OCI-LY1 (cell line): ENCODE results near the gene BLCAP.

Experiments used
- H2AFZ ChIP-seq: fragments of 200-600 bp; sonication (generic), shearing (Covaris generic); 2 replicates; pipeline ENCODE4 v1.6.0; 2014; ENCODE audit warnings: antibody characterized with exemption, mild to moderate bottlenecking, low read length
- H3F3A ChIP-seq: fragments of 200-600 bp; sonication (generic), shearing (Covaris generic); 2 replicates; pipeline ENCODE4 v1.6.0; 2014; ENCODE audit warnings: mild to moderate bottlenecking, antibody characterized with exemption, low read length, moderate library complexity; ENCODE audit not compliant: insufficient read depth
- H3K27ac ChIP-seq: fragments of 200-600 bp; sonication (generic); 2 replicates; pipeline ENCODE4 v1.5.1; 2014; ENCODE audit warnings: low read length, mixed run types, mild to moderate bottlenecking, low read depth; ENCODE audit not compliant: poor library complexity, severe bottlenecking
- H3K27me3 ChIP-seq: fragments of 200-600 bp; sonication (generic); 2 replicates; pipeline ENCODE4 v1.6.0; 2014; ENCODE audit warnings: antibody characterized with exemption, mild to moderate bottlenecking, low read length, moderate library complexity; ENCODE audit not compliant: insufficient read depth
- H3K36me3 ChIP-seq: fragments of 200-600 bp; sonication (generic); 2 replicates; pipeline ENCODE4 v1.6.1; 2014; ENCODE audit warnings: mild to moderate bottlenecking, antibody characterized with exemption, low read length, moderate library complexity, mixed read lengths; ENCODE audit not compliant: insufficient read depth
- H3K4me1 ChIP-seq: fragments of 200-600 bp; sonication (generic); 2 replicates; pipeline ENCODE4 v1.5.1; 2014; ENCODE audit warnings: mild to moderate bottlenecking, low read length, moderate library complexity; ENCODE audit not compliant: insufficient read depth, severe bottlenecking
- H3K4me2 ChIP-seq: fragments of 200-600 bp; sonication (generic), shearing (Covaris generic); 2 replicates; pipeline ENCODE4 v1.6.1; 2014; ENCODE audit warnings: low read length
- H3K4me3 ChIP-seq: fragments of 200-600 bp; sonication (generic); 2 replicates; pipeline ENCODE4 v1.5.1; 2014; ENCODE audit warnings: low read length, low read depth, mild to moderate bottlenecking, mixed read lengths; ENCODE audit not compliant: poor library complexity, severe bottlenecking
- H3K79me2 ChIP-seq: fragments of 200-600 bp; shearing (Covaris generic); 2 replicates; pipeline ENCODE4 v1.6.1; 2016; ENCODE audit warnings: mixed run types, low read length, mixed read lengths; ENCODE audit not compliant: insufficient read depth
- H3K9ac ChIP-seq: fragments of 200-600 bp; sonication (generic), shearing (Covaris generic); 2 replicates; pipeline ENCODE4 v1.6.1; 2014; ENCODE audit warnings: mild to moderate bottlenecking, low read length, mixed read lengths
- H3K9me2 ChIP-seq: fragments of 200-600 bp; sonication (generic), shearing (Covaris generic); 2 replicates; pipeline ENCODE4 v1.6.1; 2014; ENCODE audit warnings: low read depth, mild to moderate bottlenecking, low read length, mixed read lengths
- H3K9me3 ChIP-seq: fragments of 200-600 bp; shearing (Covaris generic); 2 replicates; pipeline ENCODE4 v1.6.1; 2014; ENCODE audit warnings: low read length, mixed read lengths
- H4K20me1 ChIP-seq: fragments of 200-600 bp; sonication (generic), shearing (Covaris generic); 2 replicates; pipeline ENCODE4 v1.6.0; 2016; ENCODE audit warnings: mild to moderate bottlenecking, low read length; ENCODE audit not compliant: insufficient read depth
- CTCF ChIP-seq: fragments of 200-600 bp; sonication (generic), shearing (Covaris generic); IDR thresholded peaks from 2 replicates; pipeline ENCODE4 v1.5.1; 2017; ENCODE audit warnings: mild to moderate bottlenecking, antibody characterized with exemption, low read length, moderate library complexity, mixed read lengths
- EZH2 ChIP-seq: fragments of 200-600 bp; sonication (generic), shearing (Covaris generic); IDR thresholded peaks from 2 replicates; pipeline ENCODE4 v1.8.0; 2017; ENCODE audit warnings: borderline replicate concordance, mixed run types, mild to moderate bottlenecking, antibody characterized with exemption, low read length, moderate library complexity, mixed read lengths

BLCAP gene

GRCh38 chr20:37545516-37545915 lies 17.8 kb upstream of the BLCAP start:
- H3K4me3 ChIP-seq: no peak overlapping the region
- H2AFZ ChIP-seq: no peak overlapping the region
- H3K36me3 ChIP-seq: no peaks in the 10 kb centered on the region
- H3K79me2 ChIP-seq: no peaks in the 10 kb centered on the region
- no peak overlapping the region for H3K4me2 ChIP-seq
- no peaks in the 10 kb centered on the region for H3K4me1 ChIP-seq
- no peak overlapping the region for H3K27ac ChIP-seq
- H3K27me3 ChIP-seq: no peaks in the 10 kb centered on the region
- no peak for TF ChIP-seq EZH2
- TF ChIP-seq CTCF: no peak
- H4K20me1 ChIP-seq: no peaks in the 10 kb centered on the region
- no peaks in the 10 kb centered on the region for H3K9me2 ChIP-seq
- no peaks in the 10 kb centered on the region for H3K9me3 ChIP-seq
- H3F3A ChIP-seq: no peaks in the 10 kb centered on the region
- H3K9ac ChIP-seq: no peak overlapping the region

GRCh38 chr20:37544386-37544785 lies 16.7 kb upstream of the BLCAP start:
- Histone ChIP-seq H2AFZ (no peak overlapping the region), H3K4me1 (no peaks in the 10 kb centered on the region), H3K4me2 (no peak overlapping the region), H3K36me3 (no peaks in the 10 kb centered on the region), H3K79me2 (no peaks in the 10 kb centered on the region), H3F3A (no peaks in the 10 kb centered on the region), H3K9me2 (no peaks in the 10 kb centered on the region), H4K20me1 (no peaks in the 10 kb centered on the region), H3K9ac (no peak overlapping the region), H3K9me3 (no peaks in the 10 kb centered on the region), H3K4me3 (no peak overlapping the region), H3K27me3 (no peaks in the 10 kb centered on the region), H3K27ac (no peak overlapping the region)
- TF ChIP-seq CTCF (no peak), EZH2 (no peak)

- H3K27ac ChIP-seq: no peak overlapping the region
Measured at GRCh38 chr20:37543828-37544227, 16.2 kb upstream of the BLCAP start.

More at GRCh38 chr20:37543828-37544227, 16.2 kb upstream of the BLCAP start:
- Histone ChIP-seq H3K9me2 (no peaks in the 10 kb centered on the region), H3K79me2 (no peaks in the 10 kb centered on the region), H3K27me3 (no peaks in the 10 kb centered on the region), H3K4me1 (no peaks in the 10 kb centered on the region), H3K36me3 (no peaks in the 10 kb centered on the region), H3K4me2 (no peak overlapping the region), H3K4me3 (no peak overlapping the region), H4K20me1 (no peaks in the 10 kb centered on the region), H3F3A (no peaks in the 10 kb centered on the region), H3K9ac (no peak overlapping the region), H2AFZ (no peak overlapping the region), H3K9me3 (no peaks in the 10 kb centered on the region)
- 0 out of 2 replicates have a peak, but pooled peaks have one; percentile 3 for TF ChIP-seq CTCF
- no peak for TF ChIP-seq EZH2
